Jurkat, Clone E6-1 (cell line): ENCODE data around the gene PPP1R14B.
A peak's percentile ranks its signal among the peaks of the same experiment; 100 is the strongest.
"Not testable (repeated sequence)": the region's sequence is repeated elsewhere in the genome, so short reads cannot be mapped to it uniquely, and the experiment has no call there.

Experiments
- DNase-seq: peaks from one replicate; pipeline ENCODE4 v3.0.0-alpha.2; 2011; ENCODE audit warnings: low read depth, low spot score
- H3K4me3 ChIP-seq: 2 replicates; pipeline ENCODE4 v1.5.1; 2011; ENCODE audit warnings: mild to moderate bottlenecking, low read length, control low read depth, moderate library complexity

PPP1R14B gene

DNA sequence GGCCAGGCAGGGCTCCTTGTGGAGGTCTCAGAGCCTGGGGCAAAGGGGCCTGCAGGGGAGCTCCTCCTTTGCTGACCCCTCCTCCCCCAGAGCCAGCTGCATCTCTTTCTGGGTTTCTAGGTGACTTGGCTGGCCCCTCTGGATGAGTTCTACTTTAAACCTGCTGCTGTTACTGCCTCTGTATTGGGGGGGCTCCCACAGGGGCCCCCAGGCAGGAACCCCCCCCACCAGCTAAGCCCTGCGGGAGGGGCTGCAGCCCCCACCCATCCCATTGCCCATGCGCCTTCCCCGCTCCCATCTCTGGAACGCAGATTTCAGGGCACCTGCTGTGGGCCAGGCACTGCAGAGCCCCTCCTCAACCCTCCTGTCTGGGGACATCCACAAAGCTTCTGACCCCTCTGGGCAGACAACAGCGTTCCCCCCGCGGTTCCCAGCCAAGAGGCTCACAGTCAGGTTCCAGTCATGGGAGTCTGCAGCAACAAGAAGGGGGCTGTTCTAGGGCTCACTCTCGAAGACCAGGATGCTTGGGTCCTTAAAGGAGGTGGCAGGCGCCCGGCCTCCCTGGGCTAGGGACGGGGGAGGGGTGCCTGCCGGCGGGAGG lies 3.8 kb upstream of the PPP1R14B start:
- H3K4me3 ChIP-seq: peak overlapping the region; percentile 60
- DNase-seq: no peak

DNA sequence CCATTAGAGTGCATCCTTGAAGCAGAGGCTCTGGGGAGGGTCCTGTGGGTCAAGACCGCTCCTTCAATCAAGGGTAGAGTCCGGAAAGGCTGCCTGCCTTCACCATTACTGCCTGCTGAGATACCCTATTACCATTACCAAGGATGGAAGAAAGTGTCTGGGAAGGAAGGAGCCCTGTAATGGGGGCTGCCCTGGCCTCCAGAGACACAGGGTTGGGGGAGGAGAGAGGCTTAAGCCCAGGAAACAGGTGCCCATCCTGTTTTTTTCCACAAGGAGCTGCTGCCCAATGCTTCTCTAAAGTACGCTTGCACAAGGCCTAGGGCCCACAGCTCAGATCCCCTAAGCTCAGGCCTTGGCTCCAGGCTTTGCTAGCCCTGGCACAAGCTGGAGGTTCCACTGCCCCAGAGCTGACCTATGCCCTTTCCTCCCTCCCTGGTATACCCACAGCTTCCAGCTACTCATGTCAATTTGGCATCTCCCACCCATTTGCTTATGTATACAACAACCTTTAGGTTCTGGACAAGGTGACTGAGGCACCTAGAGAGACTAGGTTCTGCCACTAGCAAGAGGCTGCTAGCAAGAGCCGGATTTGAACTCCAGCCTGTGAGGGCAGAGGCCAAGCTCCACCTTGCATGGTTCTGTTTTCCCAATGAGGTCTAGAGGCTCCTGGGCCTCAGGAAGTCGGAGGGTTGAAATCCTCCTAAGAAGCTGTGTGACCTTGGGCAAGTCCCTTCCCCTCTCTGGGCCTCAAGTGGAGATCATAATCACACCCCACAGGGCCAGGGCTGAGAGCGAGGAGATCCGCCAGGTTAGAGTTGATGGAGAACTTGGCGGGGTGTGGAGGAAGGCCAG lies 3.0 kb upstream of the PPP1R14B start:
- H3K4me3 ChIP-seq: no peak overlapping the region
- DNase-seq: no peak

DNA sequence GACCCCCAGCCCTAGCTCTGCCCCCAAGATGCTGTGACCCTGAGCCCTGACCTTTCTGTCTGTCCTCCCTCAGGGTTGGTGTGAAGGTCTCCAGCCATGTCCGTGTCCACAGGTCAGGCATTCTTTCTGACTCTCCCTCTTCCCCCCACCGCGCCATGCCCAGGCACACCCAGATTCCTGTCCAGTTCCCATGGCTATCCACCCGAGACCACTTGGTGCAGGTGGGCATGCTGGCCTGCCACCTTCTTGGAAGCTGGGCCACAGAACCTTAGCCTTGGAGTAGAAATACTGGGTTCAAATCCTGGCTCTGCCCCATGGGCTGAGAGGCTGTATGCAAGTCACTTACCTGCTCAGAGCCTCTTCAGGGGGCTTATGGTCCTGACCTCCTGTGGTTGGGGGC lies 2.3 kb upstream of the PPP1R14B start:
- H3K4me3 ChIP-seq: no peak overlapping the region
- no peak for DNase-seq

DNA sequence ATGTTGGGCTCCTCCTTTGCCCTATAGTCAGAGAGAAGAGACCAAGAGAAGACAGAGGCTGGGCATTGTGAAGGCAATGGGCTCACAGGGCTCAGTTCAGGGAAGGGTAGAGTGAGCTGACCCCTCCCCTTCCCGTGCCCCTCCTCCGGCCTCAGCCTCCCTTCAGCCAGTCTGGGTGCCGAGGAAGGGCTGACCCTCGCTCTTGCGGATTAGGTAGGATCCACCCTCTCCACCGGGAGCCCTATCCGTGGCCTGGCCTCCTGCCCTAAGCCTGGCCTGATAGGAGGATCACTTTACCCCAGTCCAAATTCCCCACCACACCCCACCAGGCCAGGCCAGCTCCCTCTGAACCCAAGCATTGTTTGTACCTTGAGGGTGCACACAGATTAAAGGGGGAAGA lies 1.8 kb upstream of the PPP1R14B start:
- no peak for DNase-seq
- H3K4me3 ChIP-seq: no peak overlapping the region

DNA sequence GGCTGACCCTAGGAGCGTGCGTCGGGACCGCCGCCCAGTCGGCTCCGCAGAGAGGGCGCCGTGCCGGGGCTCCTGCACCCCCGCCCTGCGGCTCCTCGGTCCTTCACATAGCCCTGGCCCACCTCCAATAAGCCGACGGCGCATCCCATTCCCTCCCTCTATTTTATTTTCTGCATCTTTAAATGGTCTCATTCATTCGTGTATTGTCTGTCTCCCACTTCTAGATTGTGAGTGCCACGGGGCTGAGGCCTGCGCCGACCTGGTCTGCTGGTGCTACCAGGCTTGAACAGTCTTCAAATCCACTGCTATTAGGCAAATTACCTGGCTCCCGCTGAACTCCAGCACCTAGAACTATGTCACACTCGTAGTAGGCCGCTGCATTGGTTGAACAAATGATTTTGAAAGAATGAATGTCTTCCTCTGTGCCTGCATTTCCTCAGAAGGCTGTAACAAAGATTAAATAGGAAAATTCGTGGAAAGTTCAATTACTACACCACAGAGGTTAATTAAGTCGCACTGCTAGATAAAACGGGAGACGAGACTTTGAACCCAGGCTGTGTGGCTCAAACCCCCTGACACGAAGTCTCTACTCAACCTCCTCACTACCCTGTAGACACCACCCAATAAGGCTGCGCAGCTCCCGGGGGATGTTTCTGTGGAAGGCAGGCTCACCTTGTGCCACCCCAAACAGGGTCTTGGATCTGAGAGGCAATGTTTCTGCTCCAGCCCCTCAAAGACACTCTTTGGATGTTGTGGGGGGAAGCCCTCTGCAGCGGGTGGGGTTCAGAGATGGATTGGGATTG lies 1.2 kb upstream of the PPP1R14B start:
- H3K4me3 ChIP-seq: no peak overlapping the region
- no peak for DNase-seq

DNA sequence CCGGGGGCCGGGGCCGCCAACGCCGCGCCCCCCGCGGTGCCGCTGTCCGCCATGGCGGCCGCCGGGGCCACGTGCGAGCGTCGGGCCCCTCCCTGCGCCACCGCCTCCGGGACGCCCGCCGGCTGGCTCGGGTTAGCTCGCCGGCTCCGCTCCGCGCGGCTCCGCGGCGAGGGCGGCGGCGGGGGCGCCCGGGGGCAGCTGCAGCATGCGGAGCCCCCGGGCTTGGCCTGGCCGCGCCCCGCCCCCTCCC lies 197 bp downstream of the PPP1R14B start:
- not testable (repeated sequence) for DNase-seq
- peak overlapping the region; percentile 80; the same call in 1 of the 2 replicates for H3K4me3 ChIP-seq

DNA sequence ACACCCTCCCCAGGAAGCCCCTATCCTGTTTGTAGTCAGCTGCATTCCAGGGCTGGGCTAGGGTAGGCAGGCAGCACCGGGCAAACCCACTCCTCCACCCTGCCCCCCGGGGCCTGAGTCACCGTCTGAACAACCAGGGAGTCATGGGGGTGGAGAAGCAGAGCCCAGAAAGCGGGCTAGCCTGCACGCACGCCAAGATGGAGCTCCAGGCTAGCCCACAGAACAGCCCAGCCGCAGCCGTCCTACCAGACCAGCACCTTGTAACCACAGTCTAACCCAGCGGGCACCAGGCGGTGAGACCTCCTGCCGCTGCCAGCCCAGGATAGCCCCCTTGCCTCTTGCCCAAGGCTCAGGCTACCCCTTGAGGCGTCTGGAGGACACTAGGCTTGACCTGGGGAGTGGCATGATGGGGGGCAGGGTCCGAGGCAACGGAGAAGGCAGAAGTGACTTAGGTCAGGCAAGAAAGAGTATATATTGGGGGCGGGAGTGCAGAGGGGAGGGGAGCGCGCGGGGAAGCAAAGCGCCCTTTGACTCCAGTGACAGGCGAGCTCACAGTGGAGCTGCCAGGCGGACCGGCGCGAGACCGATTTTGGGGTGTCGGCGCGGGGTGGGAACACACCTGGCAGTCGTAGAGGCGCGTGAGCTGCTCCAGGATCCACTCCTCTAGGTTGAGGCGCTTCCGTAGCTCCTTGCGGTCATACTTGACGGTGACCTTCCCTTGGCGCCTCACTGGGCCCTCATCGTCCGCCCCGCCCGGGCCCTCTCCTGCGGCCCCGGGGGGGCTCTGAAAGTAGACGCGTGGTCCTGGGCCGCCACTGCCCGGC lies 734 bp downstream of the PPP1R14B start:
- DNase-seq: no peak

DNA sequence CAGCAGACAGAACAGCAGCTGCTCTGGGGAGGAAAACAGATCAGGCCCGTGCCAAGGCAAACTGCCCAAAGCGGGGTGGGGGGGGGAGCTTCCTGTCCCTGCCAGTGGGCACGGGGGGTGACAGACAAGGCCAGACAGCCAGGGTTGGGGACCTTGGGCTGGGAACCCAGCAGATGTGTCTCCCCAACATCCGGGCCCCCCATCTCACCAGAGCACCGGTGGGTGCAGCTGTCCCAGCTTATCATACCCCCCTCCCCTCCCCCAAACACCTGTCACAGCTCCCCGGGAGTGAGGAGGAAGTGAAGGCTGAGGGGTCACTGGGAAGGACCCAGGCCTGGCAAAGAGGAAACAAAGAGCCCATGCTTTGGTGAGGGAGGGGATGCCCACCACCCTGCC lies 1.3 kb downstream of the PPP1R14B start:
- peak overlapping the region; percentile 80 for H3K4me3 ChIP-seq
- peak; percentile 62 for DNase-seq

More for the DNA sequence above, 734 bp downstream of the PPP1R14B start:
- peak overlapping the region; percentile 80 for H3K4me3 ChIP-seq

DNA sequence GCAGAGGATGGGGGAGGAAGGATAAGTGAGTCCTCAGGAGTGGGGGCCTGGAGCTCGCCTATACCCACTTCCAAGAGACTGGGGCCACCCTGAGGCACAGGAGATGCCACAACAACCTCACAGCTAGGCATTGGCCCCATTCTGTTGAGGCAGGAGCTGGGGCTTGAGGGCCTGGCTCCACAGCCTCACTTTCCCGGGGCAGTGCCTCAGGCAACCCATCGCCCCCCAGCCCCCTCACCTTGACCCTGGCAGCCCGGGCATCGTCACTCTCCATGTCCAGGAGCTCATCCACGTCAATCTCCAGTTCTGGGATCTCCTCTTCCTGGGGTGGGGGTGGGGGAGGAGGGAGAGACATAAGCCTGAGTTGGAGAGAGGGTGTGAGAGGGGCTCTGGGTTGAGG lies 1.8 kb downstream of the PPP1R14B start:
- peak overlapping the region; percentile 80 for H3K4me3 ChIP-seq

DNA sequence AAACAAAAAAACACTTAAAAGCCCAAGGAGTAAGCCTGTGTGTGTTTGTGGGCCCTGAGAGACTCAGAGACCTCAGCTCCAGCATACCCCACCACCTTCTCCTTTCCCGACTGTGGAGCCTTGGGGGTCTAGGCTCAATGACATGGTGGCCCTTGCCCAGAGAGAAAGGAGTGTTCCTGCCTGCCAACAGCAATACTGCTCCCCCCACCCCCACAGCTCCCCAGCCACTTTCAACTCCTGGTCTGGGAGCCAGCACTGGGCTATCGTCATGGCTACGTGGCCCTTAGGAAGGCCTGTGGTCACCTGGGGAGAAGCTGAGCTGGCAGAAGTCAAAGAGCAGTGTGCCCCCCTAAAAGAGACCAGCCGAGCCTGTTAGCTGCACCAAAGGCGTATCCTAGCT lies 2.6 kb downstream of the PPP1R14B start:
- no peak for DNase-seq
- H3K4me3 ChIP-seq: no peak overlapping the region

More for the DNA sequence above, 1.8 kb downstream of the PPP1R14B start:
- DNase-seq: peak; percentile 46

DNA sequence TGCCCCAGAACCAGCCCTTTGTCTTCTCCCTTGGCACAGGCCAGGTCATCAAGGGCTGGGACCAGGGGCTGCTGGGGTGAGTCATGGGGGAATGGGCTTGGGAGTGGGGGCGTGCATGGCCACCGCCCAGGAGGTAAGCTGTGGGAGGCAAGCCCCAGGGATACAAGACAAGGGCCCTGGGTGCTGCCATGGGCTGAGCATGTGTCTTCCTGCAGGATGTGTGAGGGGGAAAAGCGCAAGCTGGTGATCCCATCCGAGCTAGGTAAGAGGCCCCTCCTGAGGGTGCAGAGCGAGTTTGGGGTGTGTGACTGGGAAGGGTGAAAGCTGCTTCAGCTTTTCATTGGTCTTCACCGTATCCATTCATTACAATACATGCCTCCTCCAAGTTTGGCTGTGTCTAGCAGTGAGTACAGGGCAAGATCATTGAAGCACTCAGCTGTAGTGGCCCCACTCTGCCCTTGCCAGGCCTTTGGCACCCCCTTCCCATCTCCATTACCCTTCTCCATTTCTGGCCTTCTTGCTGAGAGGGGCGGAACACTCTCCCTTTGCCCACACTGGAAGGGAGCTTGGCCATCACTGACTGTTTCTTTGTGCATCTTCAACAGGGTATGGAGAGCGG lies 3.4 kb downstream of the PPP1R14B start:
- no peak for DNase-seq
- H3K4me3 ChIP-seq: no peak overlapping the region

DNA sequence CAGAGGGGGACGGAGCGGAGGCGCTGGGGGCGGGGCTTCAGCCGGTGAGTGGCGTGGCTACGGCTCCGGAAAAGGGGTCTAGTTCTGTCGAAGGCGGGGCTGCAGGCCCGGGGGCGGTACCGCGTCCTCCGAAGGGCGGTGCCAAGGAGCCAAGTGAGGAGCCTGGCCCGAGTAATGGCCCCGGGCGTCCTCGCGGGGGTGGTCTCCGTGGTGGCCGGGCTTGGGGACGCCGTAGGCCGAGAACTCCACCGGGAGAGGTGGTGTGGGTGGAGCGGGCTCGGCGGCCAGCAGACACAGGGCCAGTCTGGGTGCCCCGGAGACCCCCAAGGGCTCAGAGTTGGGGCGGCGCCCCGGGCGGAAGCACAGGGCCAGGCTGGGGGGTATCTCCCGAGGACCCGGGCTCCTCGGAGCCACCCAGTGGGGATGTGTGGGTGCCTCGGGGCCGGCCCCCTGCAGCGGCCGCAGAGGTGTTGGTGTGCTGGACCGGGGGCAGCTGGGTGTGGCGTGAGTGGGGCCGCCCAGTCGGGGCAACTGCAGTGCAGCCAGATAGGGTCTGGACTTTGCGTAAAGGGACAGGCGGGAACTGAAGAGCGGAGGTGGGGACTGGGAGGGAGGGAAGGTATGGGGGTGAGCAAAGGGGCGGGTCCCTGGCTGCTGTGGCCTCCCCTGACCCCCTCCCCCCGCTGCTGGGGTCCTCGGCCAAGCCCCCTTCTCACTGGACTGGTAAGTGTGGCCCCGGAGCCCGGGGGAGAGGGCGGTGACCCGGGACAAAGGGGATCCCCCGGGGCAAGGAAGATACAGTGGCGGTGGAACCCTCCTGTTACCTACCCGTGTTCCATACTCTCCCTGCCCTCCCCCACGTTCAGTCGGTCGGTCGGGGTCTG lies 5.0 kb downstream of the PPP1R14B start:
- H3K4me3 ChIP-seq: peak overlapping the region; percentile 66
- no peak for DNase-seq

DNA sequence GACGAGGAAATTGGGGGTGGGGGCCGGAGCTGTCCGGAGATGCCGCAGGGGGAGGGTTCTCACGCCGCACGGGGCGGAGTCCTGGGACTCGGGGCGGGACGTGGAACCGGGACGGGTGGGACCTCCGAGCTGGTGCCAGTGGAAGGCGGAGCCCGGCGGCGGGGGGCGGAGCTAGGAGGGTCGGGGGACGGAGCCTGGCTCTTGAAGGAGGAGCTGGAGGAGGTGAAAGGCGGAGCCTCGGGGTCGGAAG lies 5.6 kb downstream of the PPP1R14B start:
- DNase-seq: peak; percentile 97
- peak overlapping the region; percentile 66 for H3K4me3 ChIP-seq

DNA sequence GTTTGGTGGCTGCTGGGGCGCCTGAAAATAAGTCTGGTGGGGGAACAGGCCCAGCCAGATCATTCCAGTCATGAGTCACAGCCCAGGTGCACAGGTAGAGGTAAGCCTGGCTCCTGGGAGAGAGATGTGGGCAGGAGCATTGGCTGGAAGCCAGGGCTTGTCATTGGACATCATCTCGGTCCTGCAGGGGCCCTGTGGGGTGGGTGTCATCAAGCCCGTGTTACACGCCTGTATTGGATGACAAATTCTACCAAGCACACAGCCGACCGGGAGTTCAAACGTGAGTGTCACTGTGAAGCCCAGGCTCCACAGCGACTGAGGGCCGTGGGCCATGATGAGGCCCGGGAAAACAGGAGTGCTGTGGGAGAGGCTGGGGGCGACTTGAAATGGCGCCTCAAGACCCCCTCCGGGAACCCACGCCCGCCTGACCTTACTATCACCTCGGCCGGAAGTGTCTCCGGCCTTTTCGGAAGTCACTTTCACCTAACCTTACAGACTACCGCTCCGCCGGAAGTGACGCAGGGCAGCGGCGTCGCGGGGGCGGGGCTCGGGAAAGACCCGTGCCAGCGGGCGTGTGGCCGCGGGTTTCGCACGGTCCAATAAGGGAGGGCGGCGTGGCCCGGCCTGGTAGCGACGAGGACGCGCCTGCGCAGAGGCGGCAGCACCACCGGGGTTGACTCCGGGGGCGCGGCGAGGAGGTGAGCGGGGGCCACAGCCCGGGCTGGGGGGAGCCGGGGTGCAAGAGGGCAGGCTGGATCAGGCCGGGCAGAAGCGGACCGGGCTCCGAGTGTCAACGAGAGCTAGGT lies 6.1 kb downstream of the PPP1R14B start, which contains the start of gene FKBP2:
Gene FKBP2, plus strand, starts transcription at position 661 of the 806 bp plus-strand sequence. CDS start 1,293 bp downstream, outside the sequence.
- H3K4me3 ChIP-seq: peak within 1 kb of the TSS; percentile 66

DNA sequence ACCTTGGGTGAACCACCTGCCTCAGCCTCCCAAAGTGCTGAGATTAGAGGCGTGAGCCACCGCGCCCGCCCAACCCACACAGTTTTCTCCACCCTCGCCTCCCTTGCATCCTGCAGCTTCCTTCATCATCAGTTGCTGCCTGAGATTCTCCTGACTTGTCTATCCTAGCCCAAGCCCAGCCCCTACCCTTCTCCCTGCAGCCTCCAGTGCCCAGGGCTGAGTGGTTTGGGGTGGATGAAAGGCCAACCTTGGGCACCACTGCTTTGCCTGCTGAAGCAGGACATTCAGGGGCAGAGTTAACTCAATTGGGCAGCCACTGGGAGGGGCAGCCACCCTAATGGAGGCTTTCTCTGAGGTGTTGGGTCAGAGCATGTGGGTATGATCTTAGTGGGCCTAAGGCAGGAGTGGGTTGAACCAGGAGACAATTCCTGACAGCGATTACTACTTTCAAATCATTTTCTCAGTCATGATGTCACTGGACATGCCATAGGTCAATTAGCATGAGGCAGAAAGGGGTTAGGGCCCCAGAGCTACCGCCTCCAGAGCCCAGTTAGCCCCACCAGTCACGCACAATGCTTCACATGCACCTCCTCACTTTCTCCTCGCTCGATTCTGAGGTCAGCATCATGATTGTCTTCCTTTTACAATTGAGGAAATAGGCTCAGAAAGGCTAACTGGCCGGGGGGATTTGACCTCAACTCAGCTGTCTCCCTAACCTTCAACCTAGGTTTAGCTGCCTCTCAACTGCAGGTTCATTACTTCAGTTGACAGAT lies 6.9 kb downstream of the PPP1R14B start:
- DNase-seq: no peak
- H3K4me3 ChIP-seq: peak overlapping the region; percentile 66

More for the DNA sequence above, 6.1 kb downstream of the PPP1R14B start, which contains the start of gene FKBP2:
- DNase-seq: peak; percentile 92

DNA sequence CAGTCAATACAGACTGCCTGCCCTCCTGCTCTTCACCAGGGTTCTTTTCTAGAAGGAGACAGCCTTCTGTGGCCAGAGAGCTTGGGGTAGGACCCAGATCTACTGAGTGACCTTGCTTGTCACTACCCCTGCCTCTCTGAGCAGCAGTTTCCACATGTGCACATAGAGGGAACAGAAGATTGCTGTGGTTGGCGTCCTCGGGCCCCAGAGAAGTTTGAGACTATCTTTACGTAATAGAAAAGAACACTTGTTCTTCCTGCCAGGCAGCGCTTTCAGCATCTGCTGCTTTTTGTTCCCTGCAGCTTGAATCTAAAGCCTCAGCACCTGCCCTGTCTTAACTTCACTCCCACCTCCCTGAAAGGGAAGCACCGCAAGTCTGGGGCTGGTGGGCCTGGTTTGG lies 7.7 kb downstream of the PPP1R14B start:
- H3K4me3 ChIP-seq: no peak overlapping the region
- DNase-seq: no peak

DNA sequence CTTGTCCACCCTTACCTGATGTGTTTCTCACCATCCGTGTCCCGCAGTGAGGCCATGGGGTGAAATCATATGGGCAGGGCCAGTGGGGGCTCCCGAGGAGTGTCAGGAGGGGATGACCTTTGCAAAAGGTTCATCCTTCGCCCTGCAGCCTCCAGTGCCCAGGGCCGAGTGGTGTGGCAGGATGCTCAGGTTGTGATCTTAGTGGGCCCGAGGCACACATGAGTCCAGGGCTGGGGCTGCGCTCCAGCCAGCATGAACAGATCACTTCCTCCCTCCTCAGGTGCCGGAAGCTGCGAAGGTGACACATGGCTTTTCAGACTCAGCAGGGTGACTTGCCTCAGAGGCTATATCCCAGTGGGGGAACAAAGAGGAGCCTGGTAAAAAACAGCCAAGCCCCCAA lies 8.7 kb downstream of the PPP1R14B start:
- DNase-seq: no peak

More for the DNA sequence above, 8.7 kb downstream of the PPP1R14B start:
- no peak overlapping the region for H3K4me3 ChIP-seq
